AG04450 (cell line): Measurements from ENCODE around the gene SMYD5. TPM values are rescaled to one million over a fixed set of nuclear protein-coding genes. Genes with fewer than 3 reads are reported as not detected.

Source experiments
- CTCF ChIA-PET: fragments of 300-600, 350-600 bp; formaldehyde crosslinking; extraction: SDS; loops from one replicate; lab custom pipeline; 2022; ENCODE audit warnings: antibody characterized with exemption, inconsistent platforms; lab: Charles Lee
- POLR2A ChIA-PET: fragments of 350-600 bp; formaldehyde crosslinking; extraction: SDS; loops from one replicate; lab custom pipeline; 2021; ENCODE audit warnings: antibody characterized with exemption, inconsistent platforms; lab: Yijun Ruan, JAX
- DNase-seq: peaks from one replicate; pipeline ENCODE4 v3.0.0-alpha.2; 2011; ENCODE audit warnings: low read depth, low spot score
- H3K27ac ChIP-seq: one replicate; pipeline ENCODE4 v1.5.1; 2012; ENCODE audit warnings: low read depth, low read length, control low read depth
- H3K27me3 ChIP-seq: one replicate; pipeline ENCODE4 v1.6.0; 2012; ENCODE audit warnings: low read length; ENCODE audit not compliant: control insufficient read depth, insufficient read depth
- H3K4me3 ChIP-seq: 2 replicates; pipeline ENCODE4 v1.5.1; 2011; ENCODE audit warnings: mild to moderate bottlenecking, low read depth, low read length, control low read depth
- H3K9me3 ChIP-seq: 2 replicates; pipeline ENCODE4 v1.5.1; 2012; ENCODE audit warnings: low read length; ENCODE audit not compliant: control insufficient read depth, insufficient read depth
- polyA plus RNA-seq: library from polyadenylated mRNA; depleted of rRNA; stranded (reverse); fragments of >200 nt; gene quantifications from 2 replicates; pipeline ENCODE4 v1.2.3, GENCODE V29; 2011
- TF ChIP-seq, protein P1 (sequence below): IDR thresholded peaks from 2 replicates; pipeline ENCODE4 v1.5.1; 2011; ENCODE audit warnings: low read depth, low read length, control low read depth, inconsistent platforms

The SMYD5 gene
- polyA plus RNA-seq, 1 experiment = 10.4 TPM

DNA sequence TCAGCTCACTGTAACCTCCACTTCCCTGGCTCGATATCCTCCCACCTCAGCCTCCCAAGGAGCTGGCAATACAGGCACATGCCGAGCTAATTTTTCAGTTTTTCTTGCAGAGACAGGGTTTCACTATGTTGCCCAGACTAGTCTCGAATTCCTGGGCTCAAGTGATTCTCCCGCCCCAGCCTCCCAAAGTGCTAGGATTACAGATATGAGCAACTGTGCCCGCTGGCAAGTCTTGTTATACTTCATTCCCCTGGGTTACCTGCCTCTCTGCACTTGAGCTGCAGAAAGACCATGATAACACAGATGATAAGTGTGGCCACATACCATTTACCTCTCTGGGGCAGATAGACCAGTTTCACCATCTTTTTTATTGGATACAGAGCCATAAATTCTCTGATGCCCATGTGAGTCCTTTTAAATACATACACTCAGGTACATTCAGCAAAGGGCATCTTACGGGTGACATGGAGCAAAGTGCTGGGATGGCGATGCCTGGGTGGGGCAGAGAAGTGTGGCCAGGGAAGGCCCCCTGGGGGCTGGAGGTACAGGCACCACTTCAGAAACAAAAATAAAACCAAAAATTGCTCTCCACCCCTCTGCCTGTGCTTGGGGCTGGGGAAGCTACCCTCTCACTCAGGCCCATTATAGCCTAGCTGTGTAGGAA is 40.4 kb downstream of the SMYD5 start:
- no peaks in the 10 kb centered on the region for H3K9me3 ChIP-seq
- TF ChIP-seq, protein P1, sequence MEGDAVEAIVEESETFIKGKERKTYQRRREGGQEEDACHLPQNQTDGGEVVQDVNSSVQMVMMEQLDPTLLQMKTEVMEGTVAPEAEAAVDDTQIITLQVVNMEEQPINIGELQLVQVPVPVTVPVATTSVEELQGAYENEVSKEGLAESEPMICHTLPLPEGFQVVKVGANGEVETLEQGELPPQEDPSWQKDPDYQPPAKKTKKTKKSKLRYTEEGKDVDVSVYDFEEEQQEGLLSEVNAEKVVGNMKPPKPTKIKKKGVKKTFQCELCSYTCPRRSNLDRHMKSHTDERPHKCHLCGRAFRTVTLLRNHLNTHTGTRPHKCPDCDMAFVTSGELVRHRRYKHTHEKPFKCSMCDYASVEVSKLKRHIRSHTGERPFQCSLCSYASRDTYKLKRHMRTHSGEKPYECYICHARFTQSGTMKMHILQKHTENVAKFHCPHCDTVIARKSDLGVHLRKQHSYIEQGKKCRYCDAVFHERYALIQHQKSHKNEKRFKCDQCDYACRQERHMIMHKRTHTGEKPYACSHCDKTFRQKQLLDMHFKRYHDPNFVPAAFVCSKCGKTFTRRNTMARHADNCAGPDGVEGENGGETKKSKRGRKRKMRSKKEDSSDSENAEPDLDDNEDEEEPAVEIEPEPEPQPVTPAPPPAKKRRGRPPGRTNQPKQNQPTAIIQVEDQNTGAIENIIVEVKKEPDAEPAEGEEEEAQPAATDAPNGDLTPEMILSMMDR = no peak
- CTCF ChIA-PET = no interaction called here
- no peak overlapping the region for H3K27ac ChIP-seq
- H3K27me3 ChIP-seq = no peaks in the 10 kb centered on the region
- POLR2A ChIA-PET = interaction anchor here (1.2 kb wide), 1 partner anchor 19 kb away, joined by 3 read pairs; no protein-coding TSS in a partner anchor
- no peak overlapping the region for H3K4me3 ChIP-seq
- DNase-seq = no peak

DNA sequence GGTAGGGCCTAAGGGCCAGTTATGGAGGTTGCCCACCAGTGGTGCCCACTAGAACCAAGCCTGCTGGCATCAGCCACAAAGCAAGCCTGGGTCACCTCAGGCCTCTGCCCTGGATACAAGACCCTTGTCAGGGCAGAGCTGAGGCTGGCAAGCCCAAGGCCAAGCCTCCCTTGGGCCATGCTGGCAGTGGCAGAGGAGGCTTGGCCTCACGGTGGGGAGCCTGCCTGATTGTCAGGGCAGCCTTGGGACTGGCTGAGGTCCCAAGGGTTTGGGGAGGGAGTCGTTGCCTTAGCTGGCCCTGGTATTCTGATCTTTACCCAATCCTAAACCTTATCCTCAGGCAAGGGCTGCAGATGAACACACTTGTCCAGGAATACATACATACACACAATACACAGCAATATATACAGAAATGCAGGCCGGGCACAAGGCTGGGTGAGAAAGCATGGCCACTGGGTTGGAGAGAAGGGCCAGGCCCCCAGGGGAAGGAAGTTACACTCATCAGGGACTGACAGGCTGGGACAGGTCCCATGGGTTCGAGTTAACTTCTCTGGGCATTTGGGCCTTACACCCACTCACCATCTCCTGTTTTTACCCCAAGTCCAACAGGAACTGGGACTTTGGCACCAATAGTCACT is 41.1 kb downstream of the SMYD5 start:
- Histone ChIP-seq H3K27ac (no peak overlapping the region), H3K9me3 (no peaks in the 10 kb centered on the region), H3K27me3 (no peaks in the 10 kb centered on the region), H3K4me3 (no peak overlapping the region)
- ChIA-PET POLR2A (interaction anchor here (1.2 kb wide), 1 partner anchor 19 kb away, joined by 3 read pairs; no protein-coding TSS in a partner anchor), CTCF (no interaction called here)
- TF ChIP-seq, protein P1 = no peak
- no peak for DNase-seq

DNA sequence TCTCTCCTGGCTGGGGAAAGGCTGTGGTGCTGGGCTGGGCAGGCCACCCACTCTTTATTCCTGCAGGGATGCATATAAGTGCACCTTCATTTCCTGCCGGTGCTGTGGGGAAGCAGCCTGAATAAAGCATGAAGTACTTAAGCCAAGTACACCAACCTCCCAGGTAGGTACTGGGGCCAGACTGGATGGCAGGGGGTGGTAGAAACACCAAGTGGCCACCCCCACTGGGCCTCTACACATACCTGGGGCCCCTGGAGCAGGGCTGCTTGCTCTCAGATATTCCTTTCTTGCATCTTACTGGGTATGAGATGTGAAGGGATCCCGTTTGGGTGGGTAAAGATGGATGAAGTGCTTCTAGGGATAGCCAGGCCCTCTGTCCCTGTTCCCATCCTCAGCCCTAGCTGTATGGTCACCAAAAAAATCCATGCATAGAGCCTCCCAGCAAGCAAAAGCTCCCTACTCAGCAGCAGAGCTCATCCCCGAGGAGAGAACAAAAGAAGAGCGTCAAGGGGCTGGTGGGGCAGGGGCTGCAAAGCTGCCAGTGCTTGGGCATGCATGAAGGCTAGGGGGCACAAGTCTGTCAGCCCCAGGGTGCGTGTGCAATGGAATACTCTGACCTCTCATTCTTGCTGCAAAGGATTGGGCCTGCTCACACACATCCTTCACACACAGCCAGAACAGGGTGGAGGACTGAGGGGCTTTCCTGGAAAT is 42.0 kb downstream of the SMYD5 start:
- TF ChIP-seq, protein P1 = no peak
- H3K27ac ChIP-seq = no peak overlapping the region
- no peak for DNase-seq
- ChIA-PET POLR2A (interaction anchor here (0.6 kb wide), 1 partner anchor 61 kb away, joined by 9 read pairs; no protein-coding TSS in a partner anchor), CTCF (no interaction called here)
- no peaks in the 10 kb centered on the region for H3K9me3 ChIP-seq
- no peak overlapping the region for H3K4me3 ChIP-seq
- H3K27me3 ChIP-seq = no peaks in the 10 kb centered on the region

DNA sequence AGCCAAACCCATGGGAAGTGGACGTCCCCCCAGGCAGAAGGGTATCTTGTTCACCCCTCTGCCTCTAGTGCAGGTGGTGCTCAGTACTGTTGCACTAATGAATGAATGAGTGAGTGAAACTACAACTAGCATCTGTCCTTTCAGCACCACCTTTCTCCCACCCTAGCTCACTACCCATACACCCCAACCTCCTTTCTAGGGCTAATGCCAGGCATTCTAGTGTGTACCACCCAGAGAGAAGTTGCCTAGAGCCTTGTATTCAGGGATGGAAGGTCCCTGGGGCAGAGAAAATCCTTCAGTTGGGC is 42.5 kb downstream of the SMYD5 start:
- ChIA-PET CTCF (no interaction called here), POLR2A (interaction anchor here (0.6 kb wide), 1 partner anchor 62 kb away, joined by 9 read pairs; no protein-coding TSS in a partner anchor)
- no peaks in the 10 kb centered on the region for H3K9me3 ChIP-seq
- TF ChIP-seq, protein P1 = no peak
- no peak for DNase-seq
- H3K27ac ChIP-seq = no peak overlapping the region
- H3K4me3 ChIP-seq = no peak overlapping the region
- H3K27me3 ChIP-seq = no peaks in the 10 kb centered on the region

DNA sequence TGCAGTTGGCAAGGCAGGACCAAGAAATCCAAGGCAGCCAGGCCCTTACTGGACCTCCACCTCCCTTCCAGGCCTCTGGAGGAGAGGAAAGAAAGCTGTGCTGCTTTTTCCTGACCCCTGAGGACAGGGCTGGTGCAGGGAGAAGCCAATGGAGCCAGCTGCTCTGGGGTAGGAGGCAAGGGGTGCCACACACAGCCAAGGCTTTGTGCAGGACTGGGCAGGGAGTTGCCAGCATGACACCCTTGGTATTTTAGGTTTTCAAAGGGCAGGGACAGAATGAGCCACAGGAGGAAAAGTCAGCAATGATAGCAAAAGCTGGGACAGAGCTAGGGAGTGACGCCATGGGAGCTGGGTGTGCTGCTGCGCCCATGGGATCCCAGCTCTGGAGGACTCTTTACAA is 43.0 kb downstream of the SMYD5 start:
- ChIA-PET CTCF (no interaction called here), POLR2A (no interaction called here)
- no peak overlapping the region for H3K4me3 ChIP-seq
- no peaks in the 10 kb centered on the region for H3K9me3 ChIP-seq
- TF ChIP-seq, protein P1 = no peak
- no peaks in the 10 kb centered on the region for H3K27me3 ChIP-seq
- no peak overlapping the region for H3K27ac ChIP-seq
- no peak for DNase-seq
